HT1080 (cell line): Measurements from ENCODE around the gene USP32. TPM values are rescaled to one million over a fixed set of nuclear protein-coding genes. Genes with fewer than 3 reads are reported as not detected.

ENCODE experiments used
- DNase-seq: peaks from one replicate; pipeline ENCODE4 v3.0.0-alpha.2; 2015; ENCODE audit warnings: low read depth
- small RNA-seq: library from RNA; depleted of rRNA; stranded (forward); fragments of <200 nt; gene quantifications from one replicate; pipeline ENCODE3, GENCODE V24; 2014
- total RNA-seq: library from RNA; depleted of rRNA; stranded (reverse); fragments of >200 nt; shearing (Covaris generic); gene quantifications from 2 replicates; pipeline ENCODE4 v1.2.3, GENCODE V29; 2014; rRNA removed

USP32 gene
- total RNA-seq, 1 experiment from 2014 or later, result 31.7 TPM

DNA sequence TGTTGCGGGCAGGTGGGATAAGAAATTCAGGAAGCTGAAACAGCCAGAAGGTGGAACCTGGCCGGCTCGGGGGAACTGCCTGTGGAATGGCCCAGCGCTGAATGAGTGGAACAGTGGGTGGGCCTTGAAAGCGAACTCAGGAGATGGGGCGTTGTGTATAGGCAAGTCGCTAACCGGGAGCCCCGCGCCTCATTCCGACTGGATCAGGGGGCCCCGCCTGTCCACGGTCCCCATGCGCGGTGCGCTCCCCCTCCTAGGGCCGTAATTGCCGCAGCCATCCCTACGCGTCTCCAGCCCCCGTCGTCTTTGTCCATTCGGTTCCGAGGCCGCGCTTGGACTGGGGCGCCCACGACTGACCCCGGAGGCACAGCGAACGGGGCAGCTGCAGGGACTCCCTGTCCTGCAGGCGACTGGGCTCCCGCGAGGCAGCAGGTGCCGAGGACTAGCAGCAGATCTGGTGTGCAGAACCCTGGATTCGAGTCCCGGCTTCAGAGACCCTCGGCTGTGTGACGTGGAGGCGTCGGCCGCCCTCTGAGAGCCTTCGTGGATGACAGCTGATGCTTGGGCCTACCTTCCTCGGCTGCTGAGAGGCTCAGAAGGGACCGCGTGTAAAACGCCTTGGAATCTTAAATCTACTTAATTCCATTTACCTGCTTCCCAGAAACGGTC is 253.0 kb downstream of the USP32 start:
- DNase-seq, result no peak

- no peak for DNase-seq
Measured at GRCh38 chr17:60137731-60138130, 254.2 kb downstream of the USP32 start.

GRCh38 chr17:60135951-60136666 is 255.8 kb downstream of the USP32 start:
- no peak for DNase-seq

GRCh38 chr17:60135151-60135950 is 256.6 kb downstream of the USP32 start:
- DNase-seq, result peak; percentile 88

DNA sequence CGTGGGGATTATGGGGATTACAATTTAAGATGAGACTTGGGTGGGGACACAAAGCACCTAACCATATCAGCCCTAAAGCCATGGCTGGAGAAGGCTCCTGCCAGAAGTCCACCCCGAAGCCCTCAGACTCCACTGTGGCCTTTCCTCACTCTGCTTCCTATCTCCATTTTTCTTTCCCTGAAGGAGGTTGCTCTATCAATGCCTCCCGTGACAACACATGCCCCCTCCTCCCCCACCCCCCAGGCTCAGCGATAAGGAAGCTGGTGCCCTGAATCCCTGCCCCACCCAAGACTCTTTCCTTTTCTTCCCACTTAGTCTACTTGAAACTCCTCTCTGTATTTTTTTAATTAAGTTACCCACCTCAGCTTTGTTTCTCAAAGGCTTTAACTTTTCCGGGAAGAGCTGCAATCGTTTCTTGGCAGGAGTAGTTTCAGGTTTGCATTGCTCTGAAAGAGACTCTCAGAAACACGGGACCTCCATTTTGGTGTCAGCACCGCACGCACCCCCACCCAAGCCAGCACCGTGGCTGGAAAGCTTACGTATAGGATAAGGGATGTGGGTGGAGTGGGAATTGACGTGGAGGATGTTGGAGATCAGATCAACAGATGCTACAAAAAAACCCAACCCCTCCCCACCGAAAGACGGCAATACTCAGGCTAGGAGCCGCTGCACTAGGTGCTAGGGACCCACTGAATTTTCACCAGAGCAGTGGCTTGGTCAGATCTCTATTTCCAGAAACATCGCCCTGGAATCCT is 257.4 kb downstream of the USP32 start:
- no peak for DNase-seq

DNA sequence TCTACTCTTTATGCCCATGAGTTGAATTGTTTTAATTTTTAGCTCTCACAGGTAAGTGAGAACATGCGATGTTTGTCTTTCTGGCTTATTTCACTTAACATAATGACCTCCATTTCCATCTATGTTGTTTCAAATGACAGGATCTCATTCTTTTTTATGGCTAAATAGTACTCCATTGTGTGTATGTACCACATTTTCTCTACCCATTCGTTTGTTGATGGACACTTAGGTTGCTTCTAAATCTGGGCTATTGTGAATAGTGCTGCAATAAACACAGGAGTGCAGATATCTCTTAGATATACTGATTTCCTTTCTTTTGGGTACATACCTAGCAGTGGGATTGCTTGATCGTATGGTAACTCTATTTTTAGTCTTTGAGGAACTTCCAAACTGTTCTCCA is 261.5 kb downstream of the USP32 start:
- DNase-seq, result no peak

- no peak for DNase-seq
Measured at GRCh38 chr17:60129164-60129563, 262.8 kb downstream of the USP32 start.

Small RNAs within 50 kb of the gene (small RNA-seq; reads per million reads assigned to genes)
- gene SCARNA20, result 17.7 reads per million, percentile 93 among the genes with 10 or more reads in this experiment

Other genes starting within 250 kb of the USP32 start
- not detected in 2 replicates for gene CA4, start 242.2 kb downstream of the USP32 start, total RNA-seq
- gene CHCT1, start 30.4 kb upstream of the USP32 start, total RNA-seq, result not detected in 2 replicates
- gene APPBP2, start 134.1 kb upstream of the USP32 start, total RNA-seq, result 15.5 and 15.7 TPM in 2 replicates
- gene PPM1D, start 208.1 kb upstream of the USP32 start, total RNA-seq, result 10.8 and 12.0 TPM in 2 replicates